ENCODE data around the gene SHISA6.

- TF ChIP-seq CTCF (IDR thresholded peaks at IDR 0.05) (peak in 4 of 7 experiments; percentile 10 to 23 (median 14)), POLR2A (IDR thresholded peaks at IDR 0.05) (no peak)
Observed at GRCh38 chr17:11264183-11264871, 23.3 kb downstream of the SHISA6 start.
